Upper lobe of left lung (tissue), 6 donors: Measurements from ENCODE around the gene DRD4. TPM values are rescaled to one million over a fixed set of nuclear protein-coding genes. Genes with fewer than 3 reads are reported as not detected.

Experiments used
- ATAC-seq, 2 donors: fragments of 200-7000 bp; cut with Tn5 transposase; one replicate each; pipeline ENCODE4 v1.9.1; 2022; ENCODE audit warnings: mild to moderate bottlenecking in 2 of 2, moderate library complexity in 2 of 2; ENCODE audit not compliant: low FRiP score in 2 of 2
- DNase-seq, 2 donors: peaks; one replicate each; pipeline ENCODE4 v3.0.0-alpha.2; 2019 to 2020
- H3K27ac ChIP-seq, 4 donors: fragments of 200-600 bp; sonication (generic); one replicate each; pipeline ENCODE4 v1.5.1; 2016 to 2019
- H3K27me3 ChIP-seq, 4 donors: fragments of 200-600 bp; sonication (generic); one replicate each; pipeline ENCODE4 v1.5.1; 2017 to 2019
- H3K36me3 ChIP-seq, 4 donors: fragments of 200-600 bp; sonication (generic); one replicate each; pipeline ENCODE4 v1.5.1; 2016 to 2019
- H3K4me1 ChIP-seq, 4 donors: fragments of 200-600 bp; sonication (generic); one replicate each; pipeline ENCODE4 v1.5.1; 2018 to 2019
- H3K4me3 ChIP-seq, 4 donors: fragments of 200-600 bp; sonication (generic); one replicate each; pipeline ENCODE4 v1.5.1; 2017 to 2019; ENCODE audit warnings: mild to moderate bottlenecking in 2 of 4, moderate library complexity in 1 of 4
- H3K9me3 ChIP-seq, 4 donors: fragments of 200-600 bp; sonication (generic); one replicate each; pipeline ENCODE4 v1.5.1; 2018 to 2019
- CTCF ChIP-seq, 6 experiments: fragments of 450-650 bp in 4 of 6; fragments of 200-600 bp in 2 of 6; sonication (generic) in 2 of 6; IDR thresholded peaks; one replicate each; pipeline ENCODE4 v1.5.1; 2016 to 2019; ENCODE audit warnings: antibody characterized with exemption in 6 of 6
- EP300 ChIP-seq, 4 donors: sonication (generic); formaldehyde crosslinking; IDR thresholded peaks; one replicate each; pipeline ENCODE4 v1.5.1; 2017; ENCODE audit warnings: antibody characterized with exemption in 4 of 4, control low read depth in 2 of 4
- POLR2A ChIP-seq, 4 donors: fragments of 450-650 bp; IDR thresholded peaks; one replicate each; pipeline ENCODE4 v1.5.1; 2016 to 2017; ENCODE audit warnings: antibody characterized with exemption in 4 of 4, mild to moderate bottlenecking in 2 of 4
- POLR2AphosphoS5 ChIP-seq, 2 donors: sonication (generic); formaldehyde crosslinking; IDR thresholded peaks; one replicate each; pipeline ENCODE4 v1.5.1; 2017; ENCODE audit warnings: antibody characterized with exemption in 2 of 2
- WGBS, 2 donors: methylation state at CpG; one replicate each; pipeline ENCODE4 v1.1.5; 2017 to 2018; 5-methylcytosine and 5-hydroxymethylcytosine counted together
- total RNA-seq, 6 donors: library from RNA; depleted of rRNA in 4 of 6; stranded (reverse); fragments of >200 nt in 4 of 6; gene quantifications; one replicate each; pipeline versions ENCODE4 v1.1.0 to v1.2.1, GENCODE V29; 2016 to 2021
- donor health status: DM: no; HTN: no; CAD: no; lungs with moderate emphysema.
- donor health status: DM: no; HTN: yes; CAD: no; lungs with severe emphysema.

The DRD4 gene
- total RNA-seq, 6 donors from 2014 or later = 0.54 to 4.2 (median 1.5) TPM; not detected in 2

DNA sequence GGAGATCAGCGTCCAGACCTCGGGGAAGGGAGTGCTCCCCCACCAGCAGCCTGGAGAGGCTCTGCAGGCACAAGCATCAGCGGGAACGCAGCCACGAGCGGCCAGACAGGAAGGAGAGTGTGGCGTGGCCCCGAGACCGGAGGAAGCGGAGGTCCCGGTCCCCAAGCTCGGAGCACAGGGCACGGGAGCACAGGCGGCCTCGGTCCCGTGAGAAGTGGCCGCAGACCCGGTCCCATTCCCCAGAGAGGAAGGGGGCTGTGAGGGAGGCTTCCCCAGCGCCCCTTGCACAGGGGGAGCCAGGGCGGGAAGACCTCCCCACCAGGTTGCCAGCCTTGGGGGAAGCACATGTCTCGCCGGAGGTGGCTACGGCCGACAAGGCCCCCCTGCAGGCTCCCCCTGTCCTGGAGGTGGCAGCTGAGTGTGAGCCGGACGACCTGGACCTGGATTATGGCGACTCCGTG, 28.2 kb upstream of the DRD4 start:
- Histone ChIP-seq H3K4me3 (no peak overlapping the region), H3K4me1 (peaks cover 5 to 12% (median 7%) of the 10 kb centered on the region in 4 donors), H3K27me3 (no peaks in the 10 kb centered on the region), H3K27ac (no peak overlapping the region), H3K9me3 (no peaks in the 10 kb centered on the region), H3K36me3 (peaks cover 65 to 98% (median 95%) of the 10 kb centered on the region in 4 donors)
- TF ChIP-seq POLR2AphosphoS5 (IDR thresholded peaks at IDR 0.05) (no peak), POLR2A (IDR thresholded peaks at IDR 0.05) (no peak), EP300 (IDR thresholded peaks at IDR 0.05) (no peak), CTCF (IDR thresholded peaks at IDR 0.05) (no peak)
- no peak for ATAC-seq
- DNase-seq = peak in 1 of 2 donors; percentile 73
- 88 to 89% methylated on average over 21 to 28 of the region's 28 CpGs for WGBS, 2 donors

- Histone ChIP-seq H3K4me1 (peaks cover 10 to 18% (median 12%) of the 10 kb centered on the region in 4 donors), H3K36me3 (peaks cover 59 to 98% (median 95%) of the 10 kb centered on the region in 4 donors), H3K27me3 (no peaks in the 10 kb centered on the region), H3K9me3 (no peaks in the 10 kb centered on the region), H3K27ac (no peak overlapping the region), H3K4me3 (no peak overlapping the region)
- no peak for ATAC-seq
- peak in 1 of 2 donors; percentile 80 for DNase-seq
- TF ChIP-seq POLR2A (IDR thresholded peaks at IDR 0.05) (no peak), CTCF (IDR thresholded peaks at IDR 0.05) (no peak), EP300 (IDR thresholded peaks at IDR 0.05) (no peak), POLR2AphosphoS5 (IDR thresholded peaks at IDR 0.05) (no peak)
- 92 to 95% methylated on average over 18 to 26 of the region's 28 CpGs for WGBS, 2 donors
Measured at GRCh38 chr11:609341-609811, 27.7 kb upstream of the DRD4 start.

GRCh38 chr11:610146-610801, 26.8 kb upstream of the DRD4 start:
- peaks cover 19 to 27% (median 21%) of the 10 kb centered on the region in 4 donors for H3K4me1 ChIP-seq
- no peaks in the 10 kb centered on the region for H3K9me3 ChIP-seq
- H3K27ac ChIP-seq = no peak overlapping the region
- DNase-seq (peak in 1 of 2 donors; percentile 73), ATAC-seq (no peak)
- no peak for TF ChIP-seq EP300 (IDR thresholded peaks at IDR 0.05)
- TF ChIP-seq POLR2AphosphoS5 (IDR thresholded peaks at IDR 0.05) = no peak
- no peak for TF ChIP-seq CTCF (IDR thresholded peaks at IDR 0.05)
- TF ChIP-seq POLR2A (IDR thresholded peaks at IDR 0.05) = no peak
- WGBS, 2 donors = 94 to 100% methylated on average over 1 to 18 of the region's 18 CpGs
- H3K27me3 ChIP-seq = no peaks in the 10 kb centered on the region
- H3K36me3 ChIP-seq = peaks cover 50 to 95% (median 89%) of the 10 kb centered on the region in 4 donors
- H3K4me3 ChIP-seq = no peak overlapping the region

GRCh38 chr11:611001-611996, 25.8 kb upstream of the DRD4 start:
- ATAC-seq (no peak), DNase-seq (peak in 1 of 2 donors; percentile 84)
- Histone ChIP-seq H3K9me3 (no peaks in the 10 kb centered on the region), H3K4me3 (no peak overlapping the region), H3K36me3 (peaks cover 45 to 85% (median 79%) of the 10 kb centered on the region in 4 donors), H3K27ac (no peak overlapping the region), H3K4me1 (peaks cover 22 to 33% (median 25%) of the 10 kb centered on the region in 4 donors), H3K27me3 (no peaks in the 10 kb centered on the region)
- 91 to 94% methylated on average over 24 to 49 of the region's 49 CpGs for WGBS, 2 donors
- TF ChIP-seq POLR2A (IDR thresholded peaks at IDR 0.05) = no peak
- TF ChIP-seq CTCF (IDR thresholded peaks at IDR 0.05) = no peak
- TF ChIP-seq EP300 (IDR thresholded peaks at IDR 0.05) = no peak
- no peak for TF ChIP-seq POLR2AphosphoS5 (IDR thresholded peaks at IDR 0.05)
